ENCODE measurements around the gene KRT4. TPM values are rescaled to one million over a fixed set of nuclear protein-coding genes. Genes with fewer than 3 reads are reported as not detected.

KRT4 gene
- total RNA-seq, 1 donor from 2014 or later: not detected

DNA sequence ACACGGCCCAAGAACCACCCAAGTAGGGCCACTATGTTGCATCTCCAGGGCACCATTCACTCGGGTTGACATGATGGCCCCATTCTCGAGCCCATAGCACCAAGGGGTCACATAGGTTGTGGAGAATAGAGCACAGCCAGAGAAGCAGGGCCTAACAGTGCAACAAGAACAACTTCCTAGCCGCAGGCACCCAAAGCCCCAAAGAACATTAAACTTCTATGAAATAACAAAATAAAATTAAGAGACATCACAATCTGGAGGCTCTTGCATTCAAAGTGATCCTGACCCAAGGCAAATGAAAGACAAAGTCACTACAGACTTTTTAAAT, 1.9 kb downstream of the KRT4 start:
- no peak for TF ChIP-seq CTCF (conservative IDR thresholded peaks at IDR 0.05; ENCODE audit: low read depth, low read length)
- no peak overlapping the region for H3K4me3 ChIP-seq (ENCODE audit: low read depth, low read length)
- no peak for DNase-seq (ENCODE audit: low read depth)

- DNase-seq (ENCODE audit: low read depth): no peak
- H3K4me3 ChIP-seq (ENCODE audit: low read depth, low read length): no peak overlapping the region
- no peak for TF ChIP-seq CTCF (conservative IDR thresholded peaks at IDR 0.05; ENCODE audit: low read depth, low read length)
Measured at GRCh38 chr12:52811191-52812072, 2.5 kb downstream of the KRT4 start.

DNA sequence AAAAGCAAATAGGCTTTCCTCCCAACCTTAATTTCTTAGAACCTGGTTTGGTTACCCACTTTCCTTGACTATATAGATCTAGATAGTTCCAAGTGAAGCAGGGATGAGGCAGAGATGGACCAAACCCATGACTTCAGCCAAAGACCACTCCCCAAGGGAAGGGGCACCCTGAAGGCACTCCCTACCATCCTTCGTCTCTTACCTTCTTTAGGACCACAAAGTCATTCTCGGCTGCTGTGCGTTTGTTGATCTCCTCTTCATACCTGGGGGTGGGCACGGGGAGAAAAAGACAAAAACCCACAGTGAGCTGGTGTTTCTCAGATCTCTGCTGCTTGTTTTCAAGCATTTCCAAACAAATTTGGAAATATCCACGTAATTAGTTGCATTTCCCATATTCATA, 3.4 kb downstream of the KRT4 start:
- no peak overlapping the region for H3K4me3 ChIP-seq (ENCODE audit: low read depth, low read length)
- no peak for TF ChIP-seq CTCF (conservative IDR thresholded peaks at IDR 0.05; ENCODE audit: low read depth, low read length)
- no peak for DNase-seq (ENCODE audit: low read depth)

GRCh38 chr12:52809166-52809565, 4.8 kb downstream of the KRT4 start:
- H3K4me3 ChIP-seq (ENCODE audit: low read depth, low read length): no peak overlapping the region
- TF ChIP-seq CTCF (conservative IDR thresholded peaks at IDR 0.05; ENCODE audit: low read depth, low read length): no peak
- no peak for DNase-seq (ENCODE audit: low read depth)

DNA sequence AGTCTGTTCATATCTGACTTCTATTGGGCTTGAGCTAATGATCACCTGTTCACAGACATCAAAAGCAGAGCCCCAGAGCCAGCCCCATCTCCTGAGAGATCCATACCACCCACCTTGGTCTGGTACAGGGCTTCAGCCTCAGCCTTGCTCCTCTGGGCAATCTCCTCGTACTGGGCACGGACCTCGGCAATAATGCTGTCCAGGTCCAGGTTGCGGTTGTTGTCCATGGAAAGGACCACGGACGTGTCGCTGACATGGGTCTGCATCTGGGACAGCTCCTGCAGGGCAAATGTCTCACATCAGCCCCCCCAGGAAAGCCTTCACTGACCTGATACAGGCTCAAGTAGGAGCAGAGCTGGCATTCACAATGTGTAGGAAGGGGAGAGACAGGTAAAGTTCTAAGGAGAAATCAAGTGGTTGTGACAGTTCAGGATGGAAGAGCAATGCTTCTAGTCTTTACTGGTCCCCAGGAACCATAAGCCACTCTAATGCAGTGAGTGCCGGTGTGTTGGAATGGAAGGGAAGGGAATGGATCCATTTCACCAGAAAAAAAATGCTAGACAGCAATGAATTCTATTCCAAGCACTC, 5.2 kb downstream of the KRT4 start:
- TF ChIP-seq CTCF (conservative IDR thresholded peaks at IDR 0.05; ENCODE audit: low read depth, low read length): no peak
- DNase-seq (ENCODE audit: low read depth): no peak
- no peak overlapping the region for H3K4me3 ChIP-seq (ENCODE audit: low read depth, low read length)

DNA sequence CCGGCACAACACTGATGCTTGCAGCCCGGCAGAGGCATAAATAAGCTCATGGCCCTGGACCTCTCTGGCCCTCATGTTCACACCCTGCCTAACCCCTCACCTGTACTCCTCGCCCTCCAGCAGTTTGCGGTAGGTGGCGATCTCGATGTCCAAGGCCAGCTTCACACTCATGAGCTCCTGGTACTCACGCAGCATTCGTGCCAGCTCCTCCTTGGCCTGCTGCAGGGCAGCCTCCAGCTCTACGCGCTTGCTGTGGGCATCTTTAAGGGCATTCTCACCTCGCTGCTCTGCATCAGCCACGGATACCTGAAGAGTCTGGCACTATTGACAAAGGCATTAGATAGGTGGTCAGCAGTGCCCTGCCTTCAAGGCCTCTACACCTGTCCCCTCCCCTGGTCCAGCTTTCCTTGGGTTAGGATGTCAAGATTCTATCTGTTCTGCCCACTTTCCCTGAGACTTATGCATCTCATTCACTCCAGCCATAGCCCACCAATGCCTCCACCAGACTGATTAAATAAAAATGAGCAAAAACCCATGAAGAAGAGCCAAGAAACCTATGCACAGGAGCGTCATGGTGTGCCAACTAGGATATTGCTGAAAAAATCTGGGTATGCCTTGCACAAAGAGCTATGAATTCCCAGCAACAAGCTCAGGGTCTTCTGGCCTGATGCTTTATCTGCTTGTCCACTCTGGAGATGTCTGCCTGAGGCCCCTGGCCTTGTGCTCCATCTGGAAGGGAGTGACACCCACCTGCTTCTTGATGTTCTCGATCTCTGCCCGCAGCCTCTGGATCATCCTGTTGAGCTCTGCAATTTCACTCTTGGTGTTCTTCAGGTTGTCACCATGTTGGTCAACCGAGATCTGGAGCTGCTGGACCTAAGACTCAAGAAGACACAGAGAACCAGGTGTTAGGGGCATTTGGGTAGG, 6.1 kb downstream of the KRT4 start:
- TF ChIP-seq CTCF (conservative IDR thresholded peaks at IDR 0.05; ENCODE audit: low read depth, low read length): no peak

More for the DNA sequence above, 6.1 kb downstream of the KRT4 start:
- H3K4me3 ChIP-seq (ENCODE audit: low read depth, low read length): no peak overlapping the region
- no peak for DNase-seq (ENCODE audit: low read depth)
